DND-41 (cell line): Measurements from ENCODE around the gene FUOM.

Experiments
- ATAC-seq: fragments of 200-7000 bp; cut with Tn5 transposase; 3 replicates; pipeline ENCODE4 v1.9.1; 2021; ENCODE audit warnings: low read depth; ENCODE audit not compliant: insufficient read depth
- DNase-seq: peaks from one replicate; pipeline ENCODE4 v3.0.0-alpha.2; 2020
- H2AFZ ChIP-seq: 2 replicates; pipeline ENCODE4 v1.6.0; 2012; ENCODE audit warnings: low read depth, low read length
- H3K27ac ChIP-seq: 2 replicates; pipeline ENCODE4 v1.5.1; 2012; ENCODE audit warnings: low read length, inconsistent platforms
- H3K27me3 ChIP-seq: fragments of 200-600 bp; sonication (generic); 2 replicates; pipeline ENCODE4 v1.6.0; 2012; ENCODE audit warnings: low read length, mild to moderate bottlenecking, inconsistent platforms; ENCODE audit not compliant: insufficient read depth, poor library complexity
- H3K36me3 ChIP-seq: 2 replicates; pipeline ENCODE4 v1.5.1; 2012; ENCODE audit warnings: low read length, inconsistent platforms; ENCODE audit not compliant: insufficient read depth
- H3K4me1 ChIP-seq: 2 replicates; pipeline ENCODE4 v1.5.1; 2012; ENCODE audit warnings: mild to moderate bottlenecking, low read length; ENCODE audit not compliant: insufficient read depth
- H3K4me2 ChIP-seq: 2 replicates; pipeline ENCODE4 v1.6.0; 2012; ENCODE audit warnings: mild to moderate bottlenecking, moderate library complexity, low read length, inconsistent platforms; ENCODE audit not compliant: insufficient read depth
- H3K4me3 ChIP-seq, 2 experiments: fragments of 200-600 bp in 1 of 2; shearing (Covaris generic) in 1 of 2; 2 replicates each; pipeline ENCODE4 v1.5.1; 2012 to 2016; ENCODE audit warnings: inconsistent platforms in 2 of 2, low read length in 2 of 2, mild to moderate bottlenecking in 2 of 2, low read depth in 1 of 2, moderate library complexity in 1 of 2
- H3K79me2 ChIP-seq: 2 replicates; pipeline ENCODE4 v1.6.0; 2012; ENCODE audit warnings: low read length, inconsistent platforms; ENCODE audit not compliant: insufficient read depth
- H3K9ac ChIP-seq: 2 replicates; pipeline ENCODE4 v1.6.0; 2012; ENCODE audit warnings: low read depth, mild to moderate bottlenecking, inconsistent platforms, low read length, moderate library complexity
- H3K9me3 ChIP-seq: 2 replicates; pipeline ENCODE4 v1.5.1; 2012; ENCODE audit warnings: low read length, moderate library complexity, mild to moderate bottlenecking, inconsistent platforms; ENCODE audit not compliant: insufficient read depth, severe bottlenecking
- H4K20me1 ChIP-seq: 2 replicates; pipeline ENCODE4 v1.6.0; 2012; ENCODE audit warnings: low read length; ENCODE audit not compliant: insufficient read depth
- CTCF ChIP-seq: IDR thresholded peaks from 2 replicates; pipeline ENCODE4 v1.5.1; 2012; ENCODE audit warnings: borderline replicate concordance, low read length, moderate library complexity, mild to moderate bottlenecking; ENCODE audit not compliant: poor library complexity, severe bottlenecking; ENCODE audit errors: extremely low read depth
- EZH2 ChIP-seq: IDR thresholded peaks from 3 replicates; pipeline ENCODE4 v1.6.1; 2012; ENCODE audit warnings: borderline replicate concordance, low read depth, mild to moderate bottlenecking, moderate library complexity, low read length, inconsistent platforms; ENCODE audit not compliant: severe bottlenecking

FUOM gene

DNA sequence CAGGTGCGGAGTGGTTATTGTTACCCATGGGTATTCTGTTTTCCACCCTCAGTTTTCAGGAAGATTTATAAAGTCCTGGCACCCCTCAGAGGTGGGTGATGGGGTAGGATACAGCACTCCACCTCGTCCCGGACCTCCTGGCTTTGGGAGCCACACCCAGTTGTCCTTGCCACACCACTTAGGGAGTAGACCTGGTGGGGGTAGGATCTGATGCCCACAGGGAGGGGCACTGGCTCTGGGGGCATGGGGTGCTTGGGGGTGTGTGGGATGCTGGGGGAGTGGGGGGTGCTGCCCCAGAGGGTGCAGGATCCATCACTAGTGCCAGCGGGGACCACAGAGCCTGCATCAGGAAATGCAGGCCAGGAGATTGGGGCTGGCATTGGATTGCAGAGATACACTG lies 44.6 kb downstream of the FUOM start:
- peaks cover 9% of the 10 kb centered on the region for H3K79me2 ChIP-seq
- H3K4me2 ChIP-seq, result no peak overlapping the region
- H4K20me1 ChIP-seq, result peaks cover 20% of the 10 kb centered on the region
- no peak overlapping the region for H3K4me3 ChIP-seq
- ATAC-seq, result no peak
- DNase-seq, result no peak
- no peaks in the 10 kb centered on the region for H3K27me3 ChIP-seq
- peaks cover 11% of the 10 kb centered on the region for H3K4me1 ChIP-seq
- TF ChIP-seq CTCF, result no peak
- TF ChIP-seq EZH2, result no peak
- no peaks in the 10 kb centered on the region for H3K9me3 ChIP-seq
- no peak overlapping the region for H2AFZ ChIP-seq
- peaks cover 36% of the 10 kb centered on the region for H3K36me3 ChIP-seq
- H3K27ac ChIP-seq, result no peak overlapping the region
- no peak overlapping the region for H3K9ac ChIP-seq

DNA sequence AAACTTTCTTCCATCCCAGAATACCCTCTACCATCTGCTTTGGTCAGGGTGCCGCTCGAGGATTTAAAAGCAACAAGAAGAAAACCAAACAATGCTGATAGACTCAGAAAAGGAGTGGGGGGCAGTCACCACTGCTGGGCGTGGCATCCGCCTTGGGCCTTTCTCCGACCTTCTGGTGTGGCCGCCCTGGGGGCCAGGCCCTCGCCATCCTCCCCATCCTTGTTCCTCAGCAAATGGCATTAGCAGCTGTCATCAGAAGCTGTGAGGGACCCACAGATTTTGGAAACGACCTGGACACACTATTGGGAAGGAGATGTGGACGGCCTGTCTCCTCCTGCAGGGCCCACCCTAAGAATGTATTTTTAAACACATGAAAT lies 45.1 kb downstream of the FUOM start:
- no peak overlapping the region for H3K27ac ChIP-seq
- DNase-seq, result no peak
- peaks cover 36% of the 10 kb centered on the region for H3K36me3 ChIP-seq
- H3K79me2 ChIP-seq, result peaks cover 13% of the 10 kb centered on the region
- H3K27me3 ChIP-seq, result no peaks in the 10 kb centered on the region
- H3K4me1 ChIP-seq, result peaks cover 14% of the 10 kb centered on the region
- no peak overlapping the region for H3K9ac ChIP-seq
- H3K4me3 ChIP-seq, result no peak overlapping the region
- H3K9me3 ChIP-seq, result no peaks in the 10 kb centered on the region
- no peak for ATAC-seq
- no peak overlapping the region for H3K4me2 ChIP-seq
- peaks cover 24% of the 10 kb centered on the region for H4K20me1 ChIP-seq
- no peak for TF ChIP-seq CTCF
- no peak overlapping the region for H2AFZ ChIP-seq

- H4K20me1 ChIP-seq, result peaks cover 30% of the 10 kb centered on the region
Observed at GRCh38 chr10:133312016-133312768, 45.6 kb downstream of the FUOM start.

More at GRCh38 chr10:133312016-133312768, 45.6 kb downstream of the FUOM start:
- H3K4me2 ChIP-seq, result no peak overlapping the region
- peaks cover 20% of the 10 kb centered on the region for H3K4me1 ChIP-seq
- no peak for ATAC-seq
- H3K27me3 ChIP-seq, result no peaks in the 10 kb centered on the region
- TF ChIP-seq EZH2, result no peak
- no peak for TF ChIP-seq CTCF
- no peak for DNase-seq
- H3K36me3 ChIP-seq, result peaks cover 36% of the 10 kb centered on the region
- H3K79me2 ChIP-seq, result peaks cover 19% of the 10 kb centered on the region
- H3K9me3 ChIP-seq, result no peaks in the 10 kb centered on the region
- H3K27ac ChIP-seq, result no peak overlapping the region
- H2AFZ ChIP-seq, result no peak overlapping the region
- H3K9ac ChIP-seq, result no peak overlapping the region
- no peak overlapping the region for H3K4me3 ChIP-seq
